ENCODE measurements around the gene ZFAND5. TPM values are rescaled to one million over a fixed set of nuclear protein-coding genes. Genes with fewer than 3 reads are reported as not detected.

The ZFAND5 gene
- polyA plus RNA-seq, 3 donors = 178 to 202 (median 189) TPM

DNA sequence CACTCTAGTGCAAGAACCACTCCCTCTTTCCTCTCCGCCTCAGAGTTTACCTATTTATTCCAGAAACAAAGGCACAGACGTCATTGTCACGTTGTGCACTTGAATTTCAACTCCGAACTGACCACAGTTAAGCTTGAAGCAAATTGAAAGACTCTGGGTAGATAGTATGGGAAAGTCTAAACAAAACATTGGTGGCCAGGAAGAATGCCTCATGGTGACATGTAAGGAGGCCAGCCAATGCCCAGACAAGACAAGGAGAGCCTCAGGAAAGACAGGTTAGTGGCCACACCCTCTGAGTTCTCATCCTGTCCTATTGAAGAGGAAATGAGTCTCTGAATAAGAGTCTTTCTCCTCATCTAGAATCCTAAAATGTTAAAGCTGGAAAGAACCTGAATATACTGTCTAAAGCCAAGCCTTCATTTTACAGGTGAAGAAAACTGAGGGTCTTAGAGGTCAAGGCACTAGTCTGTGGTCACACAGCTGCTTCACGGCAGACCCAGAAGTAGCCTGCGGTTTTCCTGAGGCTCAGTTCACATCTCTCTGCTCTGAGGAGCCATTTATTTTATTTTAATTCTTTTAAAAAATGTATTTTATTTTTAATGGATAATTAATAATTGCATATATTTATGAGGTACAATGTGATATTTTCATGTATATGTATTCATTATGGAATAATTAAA is 30.2 kb downstream of the ZFAND5 start:
- DNase-seq = no peak

DNA sequence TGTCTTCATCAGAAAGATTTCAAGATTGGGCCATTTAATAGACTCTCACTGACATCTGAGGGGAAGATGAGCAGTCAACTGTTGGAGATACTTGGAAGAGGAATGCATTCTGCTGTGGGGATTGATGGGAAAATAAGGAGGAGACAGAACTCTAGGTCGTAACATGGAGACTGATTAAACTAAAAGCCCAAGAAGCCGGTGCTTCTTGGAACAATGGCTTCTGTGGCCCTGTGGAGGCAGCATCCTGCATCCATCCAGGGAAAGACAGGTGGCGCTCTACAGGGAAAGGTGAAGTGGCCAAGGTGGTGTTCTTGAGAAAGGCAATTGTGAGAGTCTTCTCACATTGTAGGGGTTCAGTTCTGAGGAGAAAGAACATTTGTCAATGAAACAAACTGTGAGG is 31.3 kb downstream of the ZFAND5 start:
- DNase-seq = no peak

DNA sequence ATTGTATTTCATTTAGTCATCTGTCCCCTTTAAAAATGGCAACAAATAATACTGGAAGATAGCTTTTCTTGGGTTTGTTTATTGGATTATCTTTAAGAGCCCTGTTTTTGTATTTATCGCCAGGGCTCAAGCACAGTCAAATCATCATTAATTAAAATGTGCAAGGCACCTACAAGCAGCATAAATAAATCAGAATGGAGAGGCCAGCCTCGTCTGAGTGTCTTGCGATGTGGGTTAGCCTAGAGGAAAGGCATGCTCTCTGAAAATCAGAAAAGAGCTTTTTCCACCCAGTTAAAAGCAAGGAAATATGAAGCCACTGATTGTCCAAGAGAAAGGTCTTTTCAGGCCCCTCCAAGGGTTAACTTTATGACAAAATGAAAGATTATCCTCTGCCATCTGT is 31.8 kb downstream of the ZFAND5 start:
- no peak for DNase-seq

DNA sequence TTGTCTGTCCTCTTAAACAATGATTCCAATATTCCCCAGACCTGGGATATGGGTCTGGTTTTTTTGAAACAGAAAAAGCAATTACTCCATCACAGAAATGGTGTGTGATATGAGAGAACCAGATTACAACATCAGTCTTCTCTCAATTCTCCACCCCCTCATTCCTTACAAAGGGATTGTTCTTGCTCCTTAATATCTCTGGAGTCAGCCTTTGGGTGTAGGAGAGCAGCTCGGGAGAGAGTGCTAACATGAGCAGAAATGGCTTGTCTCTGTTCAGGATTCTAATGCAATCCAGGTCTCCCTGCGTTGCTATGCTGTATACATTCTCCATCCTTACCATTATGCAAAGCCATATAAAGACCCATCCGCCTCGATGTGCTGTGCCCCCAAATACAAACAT is 32.7 kb downstream of the ZFAND5 start:
- no peak for DNase-seq

DNA sequence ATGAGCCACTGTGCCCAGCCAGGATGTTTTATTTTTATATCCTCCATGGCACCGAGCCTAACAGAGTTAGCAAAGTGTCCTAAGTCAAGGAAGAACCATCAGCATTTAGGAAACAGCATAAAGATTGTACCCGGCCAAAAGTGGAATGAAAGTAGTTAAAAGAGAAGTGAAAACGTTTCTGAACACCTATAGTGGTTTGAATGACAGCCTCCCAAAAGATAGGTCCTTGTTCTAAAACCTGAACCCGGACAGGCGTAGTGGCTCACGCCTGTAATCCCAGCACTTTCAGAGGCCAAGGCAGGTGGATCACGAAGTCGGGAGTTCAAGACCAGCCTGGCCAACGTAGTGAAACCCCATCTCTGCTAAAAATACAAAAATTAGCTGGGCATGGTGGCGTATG is 37.4 kb downstream of the ZFAND5 start:
- DNase-seq = no peak

DNA sequence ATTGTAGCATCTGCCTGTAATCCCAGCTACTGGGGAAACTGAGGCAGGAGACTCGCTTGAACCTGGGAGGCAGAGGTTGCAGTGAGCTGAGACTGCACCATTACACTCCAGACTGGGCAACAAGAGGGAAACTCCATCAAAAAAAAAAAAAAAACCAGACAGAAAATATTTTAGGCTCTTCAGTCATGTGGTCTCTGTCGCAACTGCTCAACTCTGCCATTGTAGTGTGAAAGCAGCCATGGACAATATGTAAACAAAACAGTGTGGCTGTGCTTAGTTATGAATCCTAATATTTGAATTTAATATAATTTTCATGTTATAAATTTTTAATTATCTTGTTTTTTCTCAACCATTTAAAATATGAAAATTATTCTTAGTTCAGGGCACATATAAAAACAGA is 38.4 kb downstream of the ZFAND5 start:
- DNase-seq = no peak

DNA sequence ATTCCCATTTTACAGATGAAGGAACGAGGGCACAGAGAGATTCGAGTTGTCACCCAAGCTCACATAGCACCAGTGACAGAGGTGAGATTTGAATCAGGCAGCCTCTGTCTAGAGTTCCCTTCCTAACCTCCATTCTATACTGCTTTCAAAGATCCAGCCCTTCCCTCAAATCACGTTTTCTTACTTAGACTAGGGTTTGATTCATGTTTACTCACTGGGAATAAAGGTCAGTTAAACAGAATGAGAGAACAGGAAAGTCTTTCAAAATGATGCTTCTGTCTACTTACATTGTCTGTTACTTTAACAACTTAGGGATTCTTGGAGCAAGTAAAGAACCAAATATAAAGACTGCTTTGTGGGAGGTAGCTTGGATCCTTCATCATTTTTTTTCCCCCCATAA is 40.0 kb downstream of the ZFAND5 start:
- DNase-seq = no peak

DNA sequence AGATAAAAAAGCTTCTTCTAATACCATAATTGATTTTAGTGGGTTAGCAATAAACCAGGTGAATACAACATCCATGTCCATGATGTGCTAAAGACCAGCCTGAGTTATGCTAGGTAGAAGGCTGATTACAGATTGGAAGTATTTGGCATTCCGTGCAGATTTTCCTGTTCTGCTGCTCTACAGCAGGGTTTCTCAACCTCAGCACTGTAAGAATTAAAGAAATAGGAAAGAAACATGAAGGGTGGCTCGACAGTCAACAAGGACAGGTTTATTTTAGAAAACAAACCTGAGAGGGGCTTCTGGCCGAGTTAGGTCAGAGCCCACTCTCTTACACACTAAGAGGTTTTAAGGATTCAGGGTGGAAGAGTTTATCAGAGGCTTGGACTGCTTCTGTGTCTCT is 42.3 kb downstream of the ZFAND5 start:
- no peak for DNase-seq

DNA sequence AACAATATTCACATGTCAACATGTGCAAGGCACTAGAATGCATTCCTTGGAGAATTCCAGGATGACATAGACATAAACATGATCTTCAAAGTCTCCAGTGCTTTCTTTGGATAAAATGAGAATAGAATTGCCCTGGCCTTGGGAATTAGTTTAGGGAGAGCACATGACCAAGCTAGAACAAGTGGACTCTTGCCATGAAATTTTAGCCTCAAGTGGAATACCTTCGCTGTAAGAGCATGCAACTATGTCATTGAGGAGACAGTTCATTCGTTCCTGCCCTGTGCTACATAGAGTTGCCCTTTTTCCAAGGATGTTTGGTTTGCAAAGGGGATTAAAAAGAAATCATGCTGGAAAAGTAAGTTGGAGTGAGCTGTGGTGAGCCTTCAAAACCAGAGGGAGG is 42.7 kb downstream of the ZFAND5 start:
- DNase-seq = no peak

DNA sequence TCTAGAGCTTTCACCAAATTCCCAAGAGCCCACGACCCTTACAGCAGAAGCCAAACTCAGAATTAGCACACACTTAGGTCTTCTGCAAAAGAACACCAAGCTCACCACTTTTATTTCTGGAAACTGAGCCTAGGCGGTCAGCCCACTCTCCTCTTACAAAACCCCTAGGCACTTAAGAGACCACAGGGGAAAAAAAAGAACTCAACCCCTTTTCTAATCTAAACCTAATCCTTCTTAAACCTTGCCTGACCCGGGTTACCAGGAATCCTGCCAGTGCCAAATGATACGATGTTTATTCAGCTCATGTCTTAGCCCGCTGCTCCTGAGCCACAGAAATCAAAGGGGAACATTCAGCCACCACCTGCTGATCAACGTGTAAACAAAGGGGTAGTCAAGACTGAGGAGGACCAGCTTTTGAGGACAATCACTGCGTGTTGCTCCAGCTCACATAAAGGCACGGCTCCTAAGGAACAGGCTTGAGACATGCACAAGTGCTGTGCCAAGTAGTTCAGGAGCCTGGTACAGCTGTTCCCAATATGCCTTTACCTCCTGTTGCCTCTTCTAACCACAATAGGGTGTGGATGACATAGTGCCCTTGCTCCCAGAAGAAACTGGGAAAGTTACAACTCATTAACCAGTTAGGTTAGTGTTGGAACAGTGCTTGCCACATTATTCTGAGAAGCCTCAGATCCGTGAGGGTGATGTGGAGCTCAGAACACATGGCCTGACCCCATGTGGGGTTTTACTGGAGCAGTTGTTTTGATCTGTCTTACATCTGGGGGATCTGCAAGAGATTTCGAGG is 49.3 kb downstream of the ZFAND5 start:
- no peak for DNase-seq

DNA sequence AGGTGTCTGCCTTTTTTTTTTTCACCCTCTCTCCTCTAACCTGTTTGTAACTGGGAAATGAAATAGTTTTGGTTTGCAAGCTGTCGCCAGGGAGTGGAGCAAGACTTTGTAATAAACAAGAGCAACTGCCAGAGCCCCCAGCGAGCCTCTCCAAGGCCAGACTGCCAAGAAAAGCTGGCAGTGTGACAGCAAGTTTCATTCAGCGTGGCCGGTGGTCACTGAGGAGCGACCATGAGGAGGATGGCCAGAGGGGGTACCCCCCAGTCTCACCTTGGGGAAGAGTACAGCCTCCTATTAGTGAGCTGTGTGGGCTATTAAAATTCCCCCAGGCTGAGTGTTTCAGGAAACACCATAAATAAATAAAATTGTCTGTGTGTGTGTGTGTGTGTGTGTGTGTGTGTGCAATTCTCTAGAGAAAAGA is 49.9 kb downstream of the ZFAND5 start:
- DNase-seq = no peak

DNA sequence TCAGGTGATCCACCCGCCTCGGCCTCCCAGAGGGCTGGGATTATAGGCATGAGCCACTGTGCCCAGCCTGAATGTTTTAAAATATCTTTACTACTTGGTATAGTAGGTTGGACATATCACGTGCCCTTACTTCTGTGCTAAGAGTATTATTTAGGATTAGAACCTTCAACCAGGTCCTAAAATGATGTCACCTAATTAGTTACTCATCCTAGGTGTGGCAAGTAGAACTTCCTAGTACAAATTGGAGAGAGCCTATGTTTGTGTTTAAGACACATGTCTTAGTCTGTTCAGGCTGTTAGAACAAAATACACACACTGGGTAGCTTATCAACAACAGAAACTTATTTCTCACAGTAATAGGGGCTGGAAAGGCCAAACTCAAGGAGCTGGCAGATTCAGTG is 51.5 kb downstream of the ZFAND5 start:
- DNase-seq = no peak

DNA sequence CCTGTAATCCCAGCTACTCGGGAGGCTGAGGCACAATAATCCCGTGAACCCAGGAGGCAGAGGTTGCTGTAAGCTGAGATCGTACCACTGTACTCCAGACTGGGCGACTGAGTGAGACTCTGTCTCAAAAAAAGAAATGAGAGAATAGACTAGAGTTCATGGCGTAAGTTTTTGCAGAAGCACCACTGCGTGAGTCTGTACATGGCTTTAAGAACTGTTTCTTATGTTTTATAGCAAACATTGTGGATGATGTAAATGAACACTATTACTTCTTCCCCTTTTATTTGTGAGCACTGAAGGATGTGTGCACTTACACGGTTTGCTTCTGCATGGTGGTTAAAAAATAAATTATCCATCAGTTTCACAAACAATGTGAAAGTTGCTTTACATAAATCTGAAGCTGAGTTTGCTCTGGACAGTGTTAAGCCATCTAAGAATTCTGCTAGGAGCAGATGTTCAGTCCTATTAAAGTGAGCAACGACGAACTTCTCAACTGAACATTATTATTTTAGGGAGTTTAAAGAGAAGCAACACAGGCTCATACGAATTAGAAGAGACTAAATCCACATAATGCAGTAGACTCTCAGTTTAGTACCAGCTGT is 52.5 kb downstream of the ZFAND5 start:
- no peak for DNase-seq

DNA sequence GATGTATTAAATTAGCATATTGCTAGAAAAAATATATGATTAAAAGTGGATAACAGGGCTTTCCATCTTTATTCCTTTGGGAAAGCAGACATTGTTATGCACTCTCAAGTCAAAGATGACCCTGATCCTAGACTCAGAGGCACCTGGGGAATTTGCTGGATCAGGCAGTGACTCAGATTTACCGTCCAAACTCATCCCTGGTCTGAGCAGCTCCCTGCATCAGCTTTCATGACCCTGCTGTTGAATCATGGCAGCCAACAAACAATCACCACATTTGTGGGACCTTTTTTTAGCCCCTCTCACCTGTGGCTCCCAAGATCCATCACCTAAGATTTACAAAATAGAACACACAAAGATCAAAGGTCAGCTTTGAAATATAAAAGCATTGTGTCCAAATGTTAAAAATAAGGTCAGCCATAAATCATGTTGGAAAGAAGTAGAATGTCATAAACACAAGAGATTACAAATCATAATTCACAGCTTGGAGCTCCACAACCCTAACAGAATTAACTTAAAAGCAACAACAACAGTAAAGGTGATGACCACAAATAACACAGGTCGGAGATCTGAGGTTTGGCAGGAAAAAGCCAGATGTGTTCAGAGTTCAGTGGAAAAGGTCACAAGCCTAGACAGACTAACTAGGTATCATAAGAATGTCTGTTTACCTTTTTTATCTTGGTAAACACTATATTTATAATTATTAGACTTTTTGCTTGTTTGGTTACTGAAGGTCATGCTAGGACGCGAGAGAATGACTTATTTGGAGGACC is 55.5 kb downstream of the ZFAND5 start:
- no peak for DNase-seq

DNA sequence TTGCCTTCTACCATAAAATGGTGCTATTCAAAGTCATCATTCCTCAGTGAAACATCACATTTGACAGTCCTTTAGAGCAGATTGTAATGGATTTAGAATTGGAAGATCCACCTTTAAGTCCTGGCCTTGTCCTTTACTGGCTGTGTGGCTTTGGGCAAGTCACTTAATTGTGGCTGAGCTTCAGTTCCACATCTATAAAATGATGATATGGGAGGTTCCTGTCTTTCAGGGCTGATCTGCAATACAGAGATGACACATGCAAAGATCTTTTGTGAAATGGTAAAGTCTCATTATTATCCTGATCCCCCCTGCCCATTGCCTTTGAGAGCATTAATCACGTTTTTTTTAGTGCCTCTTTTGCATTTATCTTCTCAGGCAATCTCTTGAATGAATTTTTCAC is 58.2 kb downstream of the ZFAND5 start:
- DNase-seq = no peak

DNA sequence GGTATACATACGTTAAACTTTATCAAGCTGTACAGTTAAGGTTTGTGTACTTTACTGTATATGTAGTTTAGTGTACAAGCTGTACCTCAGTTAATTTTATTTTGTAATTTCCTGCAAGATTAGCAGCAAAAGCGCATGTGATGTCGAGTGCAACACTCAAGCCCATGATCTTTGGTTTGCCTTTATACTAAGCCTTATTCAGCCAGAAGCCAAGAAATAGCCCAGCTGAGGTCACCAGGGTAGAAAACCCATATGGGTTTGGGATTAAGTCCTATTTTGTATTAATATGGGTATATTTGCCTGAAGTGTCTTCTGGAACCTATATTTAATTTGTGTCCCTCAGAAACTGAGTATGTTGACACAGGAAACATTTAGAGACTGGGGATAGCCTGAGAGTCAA is 59.3 kb downstream of the ZFAND5 start:
- no peak for DNase-seq

DNA sequence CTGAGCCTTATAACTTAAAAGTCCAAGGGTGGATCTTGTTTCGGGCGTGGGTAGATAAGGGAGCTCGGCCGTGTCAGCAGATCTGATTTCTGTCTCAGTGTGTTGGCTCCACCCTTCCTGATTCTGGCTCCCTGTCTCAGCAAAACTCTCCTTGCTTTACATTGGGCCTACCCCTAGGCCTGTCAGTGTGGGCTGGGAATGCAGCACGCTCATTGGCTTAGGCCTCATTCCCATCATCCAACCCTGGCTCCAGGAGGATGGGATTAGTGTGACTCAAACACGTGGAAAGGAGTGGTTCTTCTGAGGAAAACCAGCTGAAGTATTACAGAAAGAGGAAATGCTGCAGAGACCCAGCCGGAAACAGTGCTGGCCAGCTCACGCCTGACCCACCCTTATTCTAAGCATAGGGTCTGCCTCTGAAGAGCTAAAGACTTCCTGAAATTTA is 59.9 kb downstream of the ZFAND5 start:
- peak; percentile 77 for DNase-seq

DNA sequence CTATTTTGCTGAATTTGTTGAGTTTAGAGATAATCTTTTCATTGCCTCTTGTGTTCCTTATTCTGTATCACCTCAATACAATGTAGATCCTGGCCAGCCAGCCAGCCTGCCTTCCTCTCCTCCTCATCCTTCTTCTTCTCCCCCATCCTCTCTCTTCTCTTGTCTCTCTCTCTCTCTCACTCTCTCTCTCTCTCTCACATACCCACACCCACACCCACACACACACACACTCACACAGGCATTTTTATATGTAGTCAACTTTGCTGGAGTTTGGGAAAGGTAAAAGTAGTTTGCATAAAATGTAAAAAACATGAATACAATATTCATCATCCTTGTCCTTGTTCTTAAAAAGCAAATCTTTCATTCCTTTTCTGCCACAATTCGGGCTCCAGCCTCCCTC is 60.5 kb downstream of the ZFAND5 start:
- DNase-seq = no peak

Data from renal pelvis (tissue), 4 donors.